Measurements from ENCODE around the gene MANF.
A peak's percentile ranks its signal among the peaks of the same experiment; 100 is the strongest.

The MANF gene
- 35.9 to 122 (median 57.0) reads per million in 9 experiments for total RNA-seq

DNA sequence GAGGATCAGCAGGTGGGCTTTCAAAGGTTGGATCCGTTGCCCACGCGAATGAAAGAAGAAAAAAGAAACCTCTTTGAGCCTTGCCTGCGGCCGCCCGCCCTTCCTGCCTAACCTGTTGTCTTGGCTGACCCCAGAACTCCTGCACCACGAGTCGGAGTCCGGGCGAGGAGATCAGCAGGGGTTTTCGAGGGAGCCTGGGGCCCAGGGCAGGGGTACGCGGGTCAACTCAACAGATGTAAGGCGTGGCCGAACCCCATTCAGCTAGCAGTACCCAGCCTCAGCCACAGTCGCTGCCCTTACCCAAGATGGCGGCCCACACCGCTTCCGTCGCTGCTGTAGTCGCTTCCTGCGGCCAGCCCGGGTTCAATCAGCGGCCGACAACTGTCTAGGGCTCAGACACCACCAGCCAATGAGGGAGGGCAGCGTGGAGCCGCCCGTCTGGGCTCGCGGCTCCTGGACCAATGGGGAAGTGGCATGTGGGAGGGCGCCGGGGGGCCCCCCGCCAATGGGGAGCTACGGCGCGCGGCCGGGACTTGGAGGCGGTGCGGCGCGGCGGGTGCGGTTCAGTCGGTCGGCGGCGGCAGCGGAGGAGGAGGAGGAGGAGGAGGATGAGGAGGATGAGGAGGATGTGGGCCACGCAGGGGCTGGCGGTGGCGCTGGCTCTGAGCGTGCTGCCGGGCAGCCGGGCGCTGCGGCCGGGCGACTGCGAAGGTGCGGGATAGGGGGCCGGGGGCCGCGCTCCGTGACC lies at the start of gene MANF:
Gene MANF (plus strand): TSS at position 566 of the 748 bp plus-strand sequence. CDS start 52 bp downstream, at position 618.
- H3K4me3 Mint-ChIP-seq, result peak within 1 kb of the TSS; percentile 95 to 96
- peaks cover 43 to 47% of the 10 kb centered on the region in 2 donors for H3K4me1 Mint-ChIP-seq (ENCODE audit: low read depth in 2 of 2)
- H3K27ac Mint-ChIP-seq, result peak within 1 kb of the TSS; percentile 98 to 99
- H3K36me3 Mint-ChIP-seq (ENCODE audit: insufficient read depth), result peaks cover 51% of the 10 kb centered on the region
- ATAC-seq (replicated peaks) (peak; percentile 94), DNase-seq (peak; percentile 93 to 95 (median 94))
- no peaks in the 10 kb centered on the region for H3K27me3 Mint-ChIP-seq
- no peaks in the 10 kb centered on the region for H3K9me3 Mint-ChIP-seq

DNA sequence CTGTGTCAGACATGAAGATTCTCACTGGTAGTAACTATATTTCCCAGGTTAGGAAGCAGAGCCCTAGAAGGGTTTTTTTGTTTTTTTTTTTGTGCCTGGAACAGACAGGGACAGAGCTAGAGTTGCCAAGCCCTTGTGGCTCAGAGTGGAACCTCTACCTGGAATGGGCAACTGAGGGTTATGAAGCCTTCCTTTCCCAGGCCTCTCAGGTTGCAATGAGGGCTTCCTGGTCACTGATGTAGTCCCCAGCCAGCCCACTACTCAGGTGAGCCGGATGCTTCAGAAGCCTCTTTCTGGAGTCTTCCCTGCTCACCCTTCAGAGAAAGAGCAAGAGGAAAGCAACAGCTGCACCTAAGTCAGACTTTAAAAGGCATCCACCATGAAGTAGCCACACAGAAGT lies 48.8 kb upstream of the MANF start:
- Mint-ChIP-seq H3K27ac (no peak overlapping the region), H3K4me1 (ENCODE audit: low read depth in 2 of 2) (no peaks in the 10 kb centered on the region), H3K36me3 (ENCODE audit: insufficient read depth) (no peaks in the 10 kb centered on the region), H3K4me3 (no peak overlapping the region), H3K9me3 (no peaks in the 10 kb centered on the region), H3K27me3 (no peaks in the 10 kb centered on the region)
- DNase-seq (no peak), ATAC-seq (replicated peaks) (no peak)

DNA sequence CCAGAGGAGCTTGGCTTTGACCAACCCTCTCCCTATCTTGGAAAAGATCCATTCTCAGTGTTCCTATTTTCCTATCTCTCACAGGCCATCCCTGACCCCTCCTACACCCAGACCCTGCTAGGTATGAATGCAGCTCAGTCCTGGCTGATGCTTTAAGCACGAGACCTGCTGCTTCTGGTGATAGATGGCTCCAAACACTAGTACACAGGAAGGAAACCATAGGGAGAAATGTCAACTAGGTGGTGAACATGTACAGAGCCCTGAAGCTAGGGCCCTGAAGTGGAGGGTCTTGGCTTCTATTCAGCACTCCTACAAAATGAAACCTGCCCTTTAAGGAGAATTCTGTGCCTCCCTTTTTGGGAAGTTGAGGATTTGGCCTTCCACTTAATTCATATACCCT lies 47.4 kb upstream of the MANF start:
- no peak for ATAC-seq (replicated peaks)
- H3K27me3 Mint-ChIP-seq, result no peaks in the 10 kb centered on the region
- DNase-seq, result no peak
- H3K4me3 Mint-ChIP-seq, result no peak overlapping the region
- no peak overlapping the region for H3K27ac Mint-ChIP-seq
- H3K4me1 Mint-ChIP-seq (ENCODE audit: low read depth in 2 of 2), result no peaks in the 10 kb centered on the region
- no peaks in the 10 kb centered on the region for H3K9me3 Mint-ChIP-seq
- no peaks in the 10 kb centered on the region for H3K36me3 Mint-ChIP-seq (ENCODE audit: insufficient read depth)

DNA sequence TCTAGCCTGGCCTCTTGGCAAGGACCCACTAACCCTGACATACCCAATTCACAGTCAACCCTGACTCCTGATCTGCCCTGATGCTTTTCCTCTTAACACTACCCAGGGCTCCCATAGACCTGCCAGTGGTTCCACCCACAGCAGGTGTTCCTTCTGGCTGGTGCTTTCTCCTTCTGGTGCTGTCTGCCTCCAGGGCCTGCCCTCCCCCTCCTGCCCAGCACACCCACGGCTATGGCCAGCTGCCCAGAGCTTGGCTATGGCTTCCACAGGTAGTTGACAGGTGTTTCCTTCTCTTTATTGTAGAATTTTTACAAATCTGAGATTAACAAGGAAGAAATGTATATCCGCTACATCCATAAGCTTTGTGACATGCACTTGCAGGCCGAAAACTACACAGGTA lies 46.5 kb upstream of the MANF start:
- DNase-seq (no peak), ATAC-seq (replicated peaks) (no peak)
- Mint-ChIP-seq H3K36me3 (ENCODE audit: insufficient read depth) (no peaks in the 10 kb centered on the region), H3K27me3 (no peaks in the 10 kb centered on the region), H3K4me1 (ENCODE audit: low read depth in 2 of 2) (no peaks in the 10 kb centered on the region), H3K4me3 (no peak overlapping the region), H3K9me3 (no peaks in the 10 kb centered on the region), H3K27ac (no peak overlapping the region)

DNA sequence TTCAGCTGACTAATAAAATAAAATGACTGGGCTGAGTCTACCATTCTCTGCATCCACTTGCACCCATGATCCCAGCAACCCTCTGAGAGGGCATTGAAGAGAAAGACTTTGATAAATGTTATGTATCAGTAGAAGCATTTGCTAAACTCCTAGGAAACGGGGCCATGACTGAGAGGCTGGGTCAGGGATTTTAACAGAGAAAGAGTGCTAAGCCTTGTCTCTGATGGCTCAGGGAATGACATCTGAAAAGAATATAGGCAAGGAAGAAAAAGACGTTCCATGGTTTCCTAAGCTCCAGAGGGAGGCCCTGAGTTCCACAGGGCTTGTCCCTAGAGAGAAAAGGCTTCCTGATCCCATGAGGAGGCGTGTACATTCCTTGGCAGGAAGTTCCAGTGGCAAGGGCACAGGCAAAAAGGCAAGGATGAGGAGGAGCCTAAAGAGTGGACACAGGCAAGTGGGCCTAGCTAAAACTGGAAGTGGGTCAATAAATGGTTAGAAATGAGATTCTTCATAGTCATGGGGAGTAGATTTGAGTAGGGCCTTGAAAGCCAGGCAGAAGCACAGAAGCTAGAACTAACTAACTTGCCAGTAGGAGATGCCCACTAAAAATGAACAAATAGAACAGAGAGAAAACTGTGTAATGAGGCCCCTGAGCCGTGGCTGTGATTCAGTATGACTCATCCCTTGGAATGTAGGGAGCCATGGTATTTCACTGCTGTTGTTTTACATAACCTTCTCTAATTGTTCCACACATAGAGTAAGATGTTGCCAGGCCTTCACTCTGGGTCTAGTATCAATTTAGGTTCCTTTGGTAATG lies 44.9 kb upstream of the MANF start:
- H3K27ac Mint-ChIP-seq, result no peak overlapping the region
- no peaks in the 10 kb centered on the region for H3K9me3 Mint-ChIP-seq
- no peaks in the 10 kb centered on the region for H3K4me1 Mint-ChIP-seq (ENCODE audit: low read depth in 2 of 2)
- no peaks in the 10 kb centered on the region for H3K27me3 Mint-ChIP-seq
- ATAC-seq (replicated peaks), result no peak
- DNase-seq, result no peak
- H3K36me3 Mint-ChIP-seq (ENCODE audit: insufficient read depth), result no peaks in the 10 kb centered on the region
- H3K4me3 Mint-ChIP-seq, result no peak overlapping the region

DNA sequence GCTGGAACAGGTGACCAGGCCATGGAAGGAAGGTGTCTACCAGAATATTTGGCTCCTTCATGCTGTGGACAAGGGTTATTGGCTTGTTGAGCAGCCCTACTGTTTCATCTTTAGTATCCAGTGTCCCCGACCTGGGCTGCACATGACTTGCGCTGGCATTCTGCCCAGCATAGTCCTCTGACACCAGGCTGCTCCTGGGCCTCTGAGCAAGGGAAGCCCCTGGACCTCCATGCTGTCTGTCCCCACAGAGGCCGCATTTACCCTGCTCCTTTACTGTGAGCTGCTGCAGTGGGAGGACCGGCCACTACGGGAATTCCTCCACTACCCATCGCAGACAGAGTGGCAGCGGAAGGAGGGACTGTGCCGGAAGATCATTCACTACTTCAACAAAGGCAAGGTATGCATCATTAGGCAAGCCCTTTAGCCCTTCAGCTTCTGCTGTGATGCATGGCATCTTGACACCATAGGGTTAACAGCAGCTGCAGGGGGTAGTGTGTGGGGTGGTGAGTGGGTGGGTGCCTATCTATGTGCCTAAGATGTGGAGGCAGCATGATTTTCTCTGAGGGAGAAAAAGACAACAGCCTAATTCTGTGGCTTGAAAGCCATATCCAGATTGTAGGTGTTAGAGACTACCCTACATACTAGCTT lies 44.0 kb upstream of the MANF start:
- Mint-ChIP-seq H3K36me3 (ENCODE audit: insufficient read depth) (no peaks in the 10 kb centered on the region), H3K4me3 (no peak overlapping the region), H3K27me3 (no peaks in the 10 kb centered on the region), H3K9me3 (no peaks in the 10 kb centered on the region), H3K4me1 (ENCODE audit: low read depth in 2 of 2) (no peaks in the 10 kb centered on the region), H3K27ac (no peak overlapping the region)
- ATAC-seq (replicated peaks) (no peak), DNase-seq (no peak)

DNA sequence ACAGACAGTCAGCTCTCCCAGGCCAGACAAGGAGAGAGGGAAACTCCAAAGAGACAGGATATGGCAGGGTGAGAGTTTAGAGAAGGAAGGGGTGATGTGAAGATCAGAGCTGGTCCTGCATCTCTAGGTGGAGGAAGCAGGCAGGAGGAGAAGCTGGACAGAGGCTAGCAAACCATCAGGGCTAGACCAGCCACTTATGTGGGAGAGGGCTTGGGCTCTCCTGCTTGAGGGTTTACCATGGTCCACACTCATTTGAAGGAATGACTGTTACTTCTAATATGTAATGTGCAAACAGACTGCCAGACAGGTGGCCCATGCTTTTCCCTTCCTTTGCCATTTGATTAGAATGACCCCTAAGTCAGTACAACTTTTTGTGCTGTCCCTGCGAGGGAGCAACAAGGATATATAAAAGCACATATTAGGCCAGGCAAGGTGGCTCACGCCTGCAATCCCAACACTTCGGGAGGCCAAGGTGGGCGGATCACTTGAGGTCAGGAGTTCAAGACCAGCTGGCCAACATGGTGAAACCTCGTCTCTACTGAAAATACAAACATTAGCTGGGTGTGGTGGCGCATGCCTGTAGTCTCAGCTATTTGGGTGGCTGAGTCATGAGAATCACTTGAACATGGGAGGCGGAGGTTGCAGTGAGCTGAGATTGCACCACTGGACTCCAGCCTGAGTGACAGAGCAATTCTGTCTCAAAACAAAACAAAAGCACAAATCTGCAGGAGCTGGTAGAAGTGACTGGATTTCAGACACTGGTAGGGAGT lies 41.0 kb upstream of the MANF start:
- DNase-seq (no peak), ATAC-seq (replicated peaks) (no peak)
- H3K36me3 Mint-ChIP-seq (ENCODE audit: insufficient read depth), result no peaks in the 10 kb centered on the region
- H3K4me1 Mint-ChIP-seq (ENCODE audit: low read depth in 2 of 2), result no peaks in the 10 kb centered on the region
- peak overlapping the region in 1 of 2 donors; percentile 24 for H3K27ac Mint-ChIP-seq
- no peak overlapping the region for H3K4me3 Mint-ChIP-seq
- H3K9me3 Mint-ChIP-seq, result no peaks in the 10 kb centered on the region
- no peaks in the 10 kb centered on the region for H3K27me3 Mint-ChIP-seq

DNA sequence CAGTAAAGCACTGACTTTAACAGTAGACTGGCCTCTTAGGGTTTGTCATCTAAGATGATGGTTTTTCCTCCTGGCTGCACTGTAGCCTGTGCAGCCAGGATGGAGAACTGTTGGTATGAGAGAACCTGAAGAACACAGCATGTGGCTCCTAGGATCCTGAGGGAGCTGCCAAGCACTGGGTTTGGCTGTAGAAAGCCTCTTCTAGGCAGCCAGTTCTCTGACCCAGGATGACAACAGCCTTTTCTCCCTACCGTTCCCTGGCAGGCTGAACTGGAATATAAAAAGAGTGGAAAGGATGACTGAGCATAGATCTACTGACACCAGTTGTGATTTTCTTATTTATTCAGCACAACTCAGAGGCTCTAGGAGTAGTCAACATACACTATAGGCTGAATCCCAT lies 34.3 kb upstream of the MANF start:
- no peak for ATAC-seq (replicated peaks)
- H3K9me3 Mint-ChIP-seq, result no peaks in the 10 kb centered on the region

DNA sequence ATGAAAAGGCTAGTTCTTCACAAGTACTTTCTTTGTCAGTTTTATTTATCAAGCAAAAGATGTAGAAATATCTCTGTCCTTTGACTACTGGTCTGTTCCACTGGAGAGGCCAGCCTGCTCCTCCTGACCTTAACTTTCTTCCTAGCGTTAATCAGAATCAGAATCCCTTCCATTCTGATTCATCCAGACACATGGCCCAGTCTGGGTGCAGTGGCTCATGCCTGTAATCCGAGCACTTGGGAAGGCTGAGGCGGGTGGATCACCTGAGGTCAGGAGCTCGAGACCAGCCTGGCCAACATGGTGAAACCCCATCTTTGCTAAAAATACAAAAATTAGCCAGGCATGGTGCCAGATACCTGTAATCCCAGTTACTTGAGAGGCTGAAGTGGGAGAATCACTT lies 32.0 kb upstream of the MANF start:
- no peak for DNase-seq
- H3K9me3 Mint-ChIP-seq, result no peaks in the 10 kb centered on the region
- H3K4me1 Mint-ChIP-seq (ENCODE audit: low read depth in 2 of 2), result peaks cover 0 to 4% of the 10 kb centered on the region in 2 donors
- H3K27me3 Mint-ChIP-seq, result no peaks in the 10 kb centered on the region
- ATAC-seq (replicated peaks), result no peak
- no peak overlapping the region for H3K27ac Mint-ChIP-seq
- peaks cover 3% of the 10 kb centered on the region for H3K36me3 Mint-ChIP-seq (ENCODE audit: insufficient read depth)
- no peak overlapping the region for H3K4me3 Mint-ChIP-seq

More for the DNA sequence above, 34.3 kb upstream of the MANF start:
- no peak for DNase-seq
- H3K27me3 Mint-ChIP-seq, result no peaks in the 10 kb centered on the region
- H3K4me1 Mint-ChIP-seq (ENCODE audit: low read depth in 2 of 2), result peaks cover 0 to 4% of the 10 kb centered on the region in 2 donors
- H3K36me3 Mint-ChIP-seq (ENCODE audit: insufficient read depth), result peaks cover 3% of the 10 kb centered on the region
- no peak overlapping the region for H3K4me3 Mint-ChIP-seq
- no peak overlapping the region for H3K27ac Mint-ChIP-seq

DNA sequence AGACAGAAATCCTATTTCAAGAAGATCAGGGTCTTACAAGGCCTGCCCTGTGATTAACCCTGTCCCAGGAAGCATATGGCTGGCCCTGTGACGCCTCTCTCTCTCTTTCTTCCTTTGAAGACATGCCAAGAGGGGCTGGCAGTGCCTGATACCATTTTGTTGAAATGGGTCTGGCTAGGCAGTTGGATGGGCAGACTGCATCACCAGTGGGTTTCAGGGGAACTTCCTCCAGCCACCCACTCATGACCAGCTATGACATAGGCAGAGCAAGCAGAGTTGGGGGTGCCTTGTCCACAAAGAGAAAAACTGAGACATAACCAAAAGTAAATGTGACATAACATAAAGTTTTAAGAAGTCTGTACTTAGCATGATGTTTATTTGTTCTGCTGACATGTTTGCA lies 31.4 kb upstream of the MANF start:
- ATAC-seq (replicated peaks), result no peak
- no peak overlapping the region for H3K27ac Mint-ChIP-seq

DNA sequence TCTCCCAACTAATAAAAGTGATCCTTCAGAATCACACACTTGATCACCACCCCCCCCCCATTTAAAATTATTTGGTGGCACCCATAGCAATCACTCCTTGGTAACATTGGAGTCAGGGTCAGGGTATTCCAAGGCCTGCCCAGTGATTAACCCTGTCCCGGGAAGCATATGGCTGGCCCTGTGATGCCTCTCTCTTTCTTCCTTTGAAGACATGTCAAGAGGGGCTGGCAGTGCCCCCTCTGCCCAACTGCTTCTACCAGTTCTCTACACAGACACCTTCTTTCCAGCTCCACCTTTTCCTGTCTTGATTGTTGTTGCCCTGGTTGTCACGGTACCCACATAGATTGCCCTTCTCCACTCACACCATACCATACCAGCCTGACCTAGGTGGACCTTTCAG lies 30.9 kb upstream of the MANF start:
- Mint-ChIP-seq H3K4me1 (ENCODE audit: low read depth in 2 of 2) (peaks cover 0 to 4% of the 10 kb centered on the region in 2 donors), H3K4me3 (no peak overlapping the region), H3K27me3 (no peaks in the 10 kb centered on the region), H3K36me3 (ENCODE audit: insufficient read depth) (peaks cover 3% of the 10 kb centered on the region), H3K9me3 (no peaks in the 10 kb centered on the region), H3K27ac (no peak overlapping the region)
- DNase-seq, result no peak
- no peak for ATAC-seq (replicated peaks)

More for the DNA sequence above, 31.4 kb upstream of the MANF start:
- H3K9me3 Mint-ChIP-seq, result no peaks in the 10 kb centered on the region
- DNase-seq, result no peak
- peaks cover 3% of the 10 kb centered on the region for H3K36me3 Mint-ChIP-seq (ENCODE audit: insufficient read depth)
- H3K27me3 Mint-ChIP-seq, result no peaks in the 10 kb centered on the region
- H3K4me1 Mint-ChIP-seq (ENCODE audit: low read depth in 2 of 2), result peaks cover 0 to 4% of the 10 kb centered on the region in 2 donors
- H3K4me3 Mint-ChIP-seq, result no peak overlapping the region

DNA sequence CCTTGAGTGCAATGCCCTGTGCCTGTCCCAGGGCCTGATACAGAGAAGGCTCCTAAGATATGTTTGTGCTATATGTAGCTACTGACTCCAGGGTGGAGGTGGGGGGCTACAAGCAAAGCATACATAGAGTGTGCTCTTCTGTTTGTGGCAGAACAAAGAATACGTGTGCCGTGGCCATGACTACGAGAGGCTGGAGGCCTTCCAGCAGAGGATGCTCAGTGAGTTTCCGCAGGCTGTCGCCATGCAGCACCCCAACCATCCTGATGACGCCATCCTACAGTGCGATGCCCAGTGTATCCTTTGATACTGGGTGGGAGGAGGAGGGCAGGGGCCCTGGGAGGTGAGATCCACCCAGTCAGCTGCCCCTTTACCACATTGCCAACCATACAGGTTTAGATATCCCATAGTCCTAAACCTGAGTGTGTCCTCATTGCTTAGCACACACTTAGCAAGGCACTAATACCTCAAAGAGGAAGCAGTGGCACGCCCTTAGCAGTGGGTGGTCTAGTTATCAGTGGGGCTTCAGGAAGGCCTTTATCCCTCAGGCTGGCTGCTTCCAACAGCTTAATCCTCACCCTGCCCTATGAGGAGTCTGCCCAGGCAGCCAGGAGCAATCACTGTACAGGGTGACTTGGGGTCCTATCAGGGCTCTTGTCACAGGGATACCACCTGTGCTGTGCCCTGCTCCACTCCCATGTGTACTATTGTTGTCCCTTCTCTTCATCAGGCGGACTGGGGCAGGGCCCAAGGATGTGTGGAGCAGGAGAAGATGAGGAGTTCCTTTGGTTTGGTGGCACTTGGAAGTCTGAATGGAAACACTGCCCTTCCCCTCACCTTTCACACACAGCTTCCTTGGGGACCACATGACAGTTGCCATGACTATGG lies 30.1 kb upstream of the MANF start:
- peaks cover 0 to 4% of the 10 kb centered on the region in 2 donors for H3K4me1 Mint-ChIP-seq (ENCODE audit: low read depth in 2 of 2)
- no peaks in the 10 kb centered on the region for H3K27me3 Mint-ChIP-seq
- ATAC-seq (replicated peaks) (no peak), DNase-seq (no peak)
- H3K36me3 Mint-ChIP-seq (ENCODE audit: insufficient read depth), result peaks cover 3% of the 10 kb centered on the region
- no peaks in the 10 kb centered on the region for H3K9me3 Mint-ChIP-seq
- no peak overlapping the region for H3K4me3 Mint-ChIP-seq
- H3K27ac Mint-ChIP-seq, result no peak overlapping the region
